Pancreas (tissue), 10 donors: ENCODE measurements around the gene THAP5. TPM values are rescaled to one million over a fixed set of nuclear protein-coding genes. Genes with fewer than 3 reads are reported as not detected.
"Not testable (repeated sequence)": the region's sequence is repeated elsewhere in the genome, so short reads cannot be mapped to it uniquely, and the experiment has no call there.

Source experiments
- ATAC-seq, 4 donors: fragments of 200-7000 bp; cut with Tn5 transposase; one replicate each; pipeline versions ENCODE4 v1.8.0 to v1.9.1; 2020; ENCODE audit warnings: mild to moderate bottlenecking in 4 of 4, moderate library complexity in 4 of 4
- DNase-seq, 6 donors: peaks; one replicate each; pipeline ENCODE4 v3.0.0-alpha.2; 2020
- FAIRE-seq: peaks from 2 replicates; lab custom pipeline; 2012; peaks lifted over from hg19 to GRCh38; lab: Jason Lieb, UNC
- H3K27ac ChIP-seq, 4 donors: fragments of 200-600 bp; sonication (generic); 1 replicate in 3 of 4; 2 replicates in 1 of 4; pipeline versions ENCODE4 v1.5.0 to v1.8.0; 2020
- H3K27me3 ChIP-seq, 4 donors: fragments of 200-600 bp; one replicate each; pipeline ENCODE4 v1.8.0; 2021
- H3K36me3 ChIP-seq, 3 donors: fragments of 200-600 bp; sonication (generic) in 1 of 3; one replicate each; pipeline versions ENCODE4 v1.5.0 to v1.8.0; 2020 to 2021
- H3K4me1 ChIP-seq, 3 donors: fragments of 200-600 bp; one replicate each; pipeline ENCODE4 v1.8.0; 2021
- H3K4me3 ChIP-seq, 4 donors: fragments of 200-600 bp; sonication (generic) in 2 of 4; one replicate each; pipeline versions ENCODE4 v1.5.0 to v1.8.0; 2020 to 2021
- H3K9me3 ChIP-seq, 4 donors: fragments of 200-600 bp; one replicate each; pipeline ENCODE4 v1.8.0; 2021
- WGBS, 2 donors: extraction: QIAGEN DNeasy Blood & Tissue Kit; methylation state at CpG; one replicate each; pipeline ENCODE4 v1.1.7; 2013; 5-methylcytosine and 5-hydroxymethylcytosine counted together
- intact Hi-C, 3 donors: fragments of 100-400 bp; cut with DNase I; formaldehyde crosslinking; loops; one replicate each; pipeline versions ENCODE4 v1.11.1 to v1.14.2; 2022
- polyA plus RNA-seq, 2 donors: library from polyadenylated mRNA; stranded (reverse); fragments of 200-250 nt; gene quantifications; one replicate each; pipeline ENCODE4 v1.2.3, GENCODE V29; 2013
- total RNA-seq, 6 donors: library from RNA; stranded (reverse); fragmentation: NEBNext Ultra II Directional in 4 of 6; extraction: Animal tissue kit (Norgen Biotek cat#: 25700) in 4 of 6; gene quantifications; one replicate each; pipeline versions ENCODE4 v1.2.1 to v1.2.4, GENCODE V29; 2021 to 2023
- TF ChIP-seq, protein P1 (sequence below), 4 donors: fragments of 200-600 bp; sonication (generic) in 3 of 4; IDR thresholded peaks; one replicate each; pipeline versions ENCODE4 v1.5.0 to v1.8.0; 2021; ENCODE audit warnings: antibody characterized with exemption in 4 of 4
- donor health status: healthy with polysubstance abuse.
- donor health status: DM: no; HTN: no; CAD: no; lungs with moderate emphysema.
- donor health status: DM: no; HTN: no; CAD: no.
- donor health status: control.
- donor health status: control.
- donor health status: Bipolar disorder and iron deficiency.
- donor health status: DM: yes; HTN: yes; CAD: no.
- donor health status: DM: no; HTN: no; CAD: no.
- donor health status: DM: no; HTN: no; CAD: no.
- donor health status: DM: yes; HTN: yes; CAD: no.

THAP5 gene
- total and polyA plus RNA-seq, 8 donors, result 6.4 to 17.4 (median 11.7) TPM

DNA sequence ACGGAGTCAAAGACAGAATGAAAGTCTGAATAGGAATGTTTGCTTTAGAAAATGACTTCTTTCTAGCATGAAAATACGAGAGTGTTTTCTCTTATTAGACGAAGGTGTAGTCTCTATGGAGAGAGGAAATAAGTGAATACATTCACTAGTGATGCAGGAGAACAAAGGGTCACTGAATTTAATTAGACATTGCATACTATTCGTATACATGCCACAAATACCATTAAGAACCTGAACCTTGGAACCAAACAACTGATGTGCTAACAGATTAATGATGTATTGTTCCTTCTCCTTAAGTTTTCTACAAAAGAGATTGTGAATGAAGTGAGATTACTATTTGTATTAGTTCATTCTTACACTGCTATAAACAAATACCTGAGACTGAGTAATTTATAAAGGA is 10.3 kb downstream of the THAP5 start:
- 78 to 86% methylated on average over 4 of the region's 4 CpGs for WGBS, 2 donors
- H3K9me3 ChIP-seq, result no peaks in the 10 kb centered on the region
- ATAC-seq (no peak), DNase-seq (no peak), FAIRE-seq (no peak)
- no peak overlapping the region for H3K4me3 ChIP-seq
- intact Hi-C loops, result no loop called here
- H3K36me3 ChIP-seq, result peaks cover 0 to 3% (median 0%) of the 10 kb centered on the region in 3 donors
- H3K27ac ChIP-seq, result no peak overlapping the region
- H3K4me1 ChIP-seq, result no peaks in the 10 kb centered on the region
- no peaks in the 10 kb centered on the region for H3K27me3 ChIP-seq
- TF ChIP-seq, protein P1, sequence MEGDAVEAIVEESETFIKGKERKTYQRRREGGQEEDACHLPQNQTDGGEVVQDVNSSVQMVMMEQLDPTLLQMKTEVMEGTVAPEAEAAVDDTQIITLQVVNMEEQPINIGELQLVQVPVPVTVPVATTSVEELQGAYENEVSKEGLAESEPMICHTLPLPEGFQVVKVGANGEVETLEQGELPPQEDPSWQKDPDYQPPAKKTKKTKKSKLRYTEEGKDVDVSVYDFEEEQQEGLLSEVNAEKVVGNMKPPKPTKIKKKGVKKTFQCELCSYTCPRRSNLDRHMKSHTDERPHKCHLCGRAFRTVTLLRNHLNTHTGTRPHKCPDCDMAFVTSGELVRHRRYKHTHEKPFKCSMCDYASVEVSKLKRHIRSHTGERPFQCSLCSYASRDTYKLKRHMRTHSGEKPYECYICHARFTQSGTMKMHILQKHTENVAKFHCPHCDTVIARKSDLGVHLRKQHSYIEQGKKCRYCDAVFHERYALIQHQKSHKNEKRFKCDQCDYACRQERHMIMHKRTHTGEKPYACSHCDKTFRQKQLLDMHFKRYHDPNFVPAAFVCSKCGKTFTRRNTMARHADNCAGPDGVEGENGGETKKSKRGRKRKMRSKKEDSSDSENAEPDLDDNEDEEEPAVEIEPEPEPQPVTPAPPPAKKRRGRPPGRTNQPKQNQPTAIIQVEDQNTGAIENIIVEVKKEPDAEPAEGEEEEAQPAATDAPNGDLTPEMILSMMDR (IDR thresholded peaks at IDR 0.05), result no peak

DNA sequence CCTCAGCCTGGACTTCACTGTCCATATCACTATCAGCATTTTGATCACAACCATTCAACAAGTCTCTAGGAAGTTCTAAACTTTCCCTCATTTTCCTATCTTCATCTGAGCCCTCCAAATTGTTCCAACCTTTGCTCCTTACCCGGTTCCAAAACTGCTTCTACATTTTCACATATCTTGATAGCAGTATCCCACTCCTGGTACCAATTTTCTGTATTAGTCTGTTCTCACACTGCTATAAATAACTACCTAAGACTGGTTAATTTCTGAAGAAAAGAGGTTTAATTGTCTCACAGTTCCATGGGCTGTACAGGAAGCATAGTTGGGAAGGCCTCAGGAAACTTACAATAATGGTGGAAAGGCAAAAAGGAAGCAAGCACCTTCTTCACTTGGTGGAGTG is 11.9 kb downstream of the THAP5 start:
- FAIRE-seq, result no peak
- no peaks in the 10 kb centered on the region for H3K9me3 ChIP-seq
- WGBS, 2 donors, result 94 to 100% methylated on average over 1 of the region's 1 CpG
- DNase-seq, result no peak
- TF ChIP-seq, protein P1 (IDR thresholded peaks at IDR 0.05), result no peak
- no peaks in the 10 kb centered on the region for H3K27me3 ChIP-seq
- H3K4me3 ChIP-seq, result no peak overlapping the region
- H3K27ac ChIP-seq, result no peak overlapping the region
- no peaks in the 10 kb centered on the region for H3K4me1 ChIP-seq
- H3K36me3 ChIP-seq, result no peaks in the 10 kb centered on the region
- ATAC-seq, result no peak
- intact Hi-C loops, result no loop called here

- Histone ChIP-seq H3K9me3 (no peaks in the 10 kb centered on the region), H3K27ac (no peak overlapping the region), H3K4me3 (no peak overlapping the region), H3K4me1 (no peaks in the 10 kb centered on the region), H3K27me3 (no peaks in the 10 kb centered on the region), H3K36me3 (no peaks in the 10 kb centered on the region)
- 95 to 96% methylated on average over 3 of the region's 3 CpGs for WGBS, 2 donors
- DNase-seq, result no peak
- intact Hi-C loops, result no loop called here
- TF ChIP-seq, protein P1 (IDR thresholded peaks at IDR 0.05), result no peak
- no peak for ATAC-seq
- FAIRE-seq, result no peak
These were observed 12.3 kb downstream of the THAP5 start for GRCh38 chr7:108557191-108557590.

DNA sequence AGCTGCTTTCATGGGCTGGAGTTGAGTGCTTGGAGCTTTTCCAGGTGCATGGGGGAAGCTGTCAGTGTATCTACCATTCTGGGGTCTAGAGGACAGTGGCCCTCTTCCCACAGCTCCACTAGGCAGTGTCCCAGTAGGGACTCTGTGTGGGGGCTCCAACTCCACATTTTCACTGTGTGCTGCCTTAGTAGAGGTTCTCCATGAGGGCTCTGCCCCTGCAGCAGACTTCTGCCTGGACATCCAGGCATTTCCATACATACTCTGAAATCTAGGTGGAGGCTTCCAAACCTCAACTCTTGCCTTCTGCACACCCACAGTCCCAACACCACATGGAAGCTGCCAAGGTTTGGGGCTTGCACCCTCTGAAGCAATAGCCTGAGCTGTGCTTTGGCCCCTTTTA is 12.8 kb downstream of the THAP5 start:
- H3K4me1 ChIP-seq, H3K27me3 ChIP-seq, H3K27ac ChIP-seq, H3K36me3 ChIP-seq, intact Hi-C loops, H3K9me3 ChIP-seq, DNase-seq, H3K4me3 ChIP-seq, FAIRE-seq, ATAC-seq: not testable (repeated sequence)

DNA sequence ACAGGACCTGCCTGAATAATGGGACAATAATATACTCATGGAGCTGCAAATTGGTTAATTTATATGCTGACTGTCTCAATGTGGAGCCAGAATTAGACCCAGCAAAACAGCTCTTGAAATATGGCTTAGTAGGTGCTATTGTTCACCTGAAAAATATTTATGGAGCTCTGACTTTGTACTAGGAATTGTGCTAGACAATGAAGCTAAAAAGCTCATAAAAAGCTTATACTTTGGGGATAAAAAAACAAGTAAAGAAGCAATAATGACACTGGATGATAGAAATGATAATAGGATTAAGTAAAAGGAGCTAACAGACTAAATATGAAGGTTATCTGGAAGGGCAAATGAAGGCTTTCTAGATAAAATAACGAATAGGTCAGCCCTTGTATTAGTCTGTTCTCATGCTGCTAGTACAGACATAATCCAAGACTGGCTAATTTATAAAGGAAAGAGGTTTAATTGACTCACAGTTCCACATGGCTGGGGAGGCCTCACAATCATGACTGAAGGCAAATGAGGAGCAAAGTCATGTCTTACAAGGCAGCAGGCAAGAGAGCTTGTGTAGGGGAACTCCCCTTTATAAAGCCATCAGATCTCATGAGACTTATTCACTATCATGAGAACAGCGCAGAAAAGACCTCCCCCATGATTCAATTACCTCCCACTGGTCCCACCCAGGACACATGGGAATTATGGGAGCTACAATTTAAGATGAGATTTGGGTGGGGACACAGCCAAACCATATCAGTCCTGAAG is 21.2 kb downstream of the THAP5 start:
- DNase-seq, H3K4me3 ChIP-seq, intact Hi-C loops, ATAC-seq, H3K27ac ChIP-seq, H3K9me3 ChIP-seq, H3K27me3 ChIP-seq, FAIRE-seq, H3K36me3 ChIP-seq: not testable (repeated sequence)
- peaks cover 6 to 10% (median 9%) of the 10 kb centered on the region in 3 donors for H3K4me1 ChIP-seq
- 56 to 58% methylated on average over 2 of the region's 2 CpGs for WGBS, 2 donors

GRCh38 chr7:108541478-108541877 is 28.0 kb downstream of the THAP5 start:
- FAIRE-seq (no peak), DNase-seq (no peak), ATAC-seq (no peak)
- Histone ChIP-seq H3K27ac (no peak overlapping the region), H3K4me3 (no peak overlapping the region), H3K27me3 (no peaks in the 10 kb centered on the region), H3K36me3 (no peaks in the 10 kb centered on the region), H3K4me1 (no peaks in the 10 kb centered on the region), H3K9me3 (no peaks in the 10 kb centered on the region)
- intact Hi-C loops, result no loop called here
- TF ChIP-seq, protein P1 (IDR thresholded peaks at IDR 0.05), result no peak
- 85 to 94% methylated on average over 2 of the region's 2 CpGs for WGBS, 2 donors

DNA sequence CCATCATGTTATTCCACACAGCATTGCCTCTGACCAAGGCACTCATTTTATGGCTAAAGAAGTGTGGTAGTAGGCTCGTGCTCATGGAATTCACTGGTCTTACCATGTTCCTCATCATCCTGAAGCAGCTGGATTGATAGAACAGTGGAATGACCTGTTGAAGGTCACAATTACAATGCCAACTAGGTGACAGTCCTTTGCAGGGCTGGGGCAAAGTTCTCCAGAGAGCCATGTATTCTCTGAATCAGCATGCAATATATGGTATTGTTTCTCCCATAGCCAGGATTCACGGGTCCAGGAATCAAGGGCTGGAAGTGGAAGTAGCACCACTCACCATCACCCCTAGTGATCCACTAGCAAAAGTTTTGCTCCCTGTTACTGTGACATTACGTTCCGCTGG is 30.8 kb downstream of the THAP5 start:
- H3K36me3 ChIP-seq, H3K27me3 ChIP-seq, H3K9me3 ChIP-seq, DNase-seq, ATAC-seq, intact Hi-C loops, H3K27ac ChIP-seq, H3K4me3 ChIP-seq, FAIRE-seq, H3K4me1 ChIP-seq: not testable (repeated sequence)
- WGBS, 2 donors, result 86 to 90% methylated on average over 4 of the region's 4 CpGs

GRCh38 chr7:108538236-108538635 is 31.3 kb downstream of the THAP5 start:
- H3K4me3 ChIP-seq, H3K36me3 ChIP-seq, H3K9me3 ChIP-seq, H3K27me3 ChIP-seq, DNase-seq, H3K27ac ChIP-seq, intact Hi-C loops, ATAC-seq, FAIRE-seq, H3K4me1 ChIP-seq: not testable (repeated sequence)
- WGBS, 2 donors, result 86 to 90% methylated on average over 2 of the region's 2 CpGs
